ENCODE results near the gene SDF2.
A peak's percentile ranks its signal among the peaks of the same experiment; 100 is the strongest.
"Not testable (repeated sequence)": the region's sequence is repeated elsewhere in the genome, so short reads cannot be mapped to it uniquely, and the experiment has no call there.

The SDF2 gene

GRCh38 chr17:28685366-28685765, 23.7 kb upstream of the SDF2 start:
- DNase-seq (ENCODE audit: low read depth in 4 of 4, low spot score in 1 of 4), result no peak

- DNase-seq (ENCODE audit: low read depth in 4 of 4, low spot score in 1 of 4), result no peak
These were observed 23.3 kb upstream of the SDF2 start for GRCh38 chr17:28684963-28685362.

GRCh38 chr17:28682655-28683054, 20.9 kb upstream of the SDF2 start:
- DNase-seq (ENCODE audit: low read depth in 4 of 4, low spot score in 1 of 4), result no peak

GRCh38 chr17:28675980-28676379, 14.3 kb upstream of the SDF2 start:
- no peak for DNase-seq (ENCODE audit: low read depth in 4 of 4, low spot score in 1 of 4)

GRCh38 chr17:28675490-28675889, 13.8 kb upstream of the SDF2 start:
- no peak for DNase-seq (ENCODE audit: low read depth in 4 of 4, low spot score in 1 of 4)

- no peak for DNase-seq (ENCODE audit: low read depth in 4 of 4, low spot score in 1 of 4)
These were observed 8.2 kb upstream of the SDF2 start for GRCh38 chr17:28669918-28670317.

GRCh38 chr17:28667870-28668269, 6.2 kb upstream of the SDF2 start:
- no peak for DNase-seq (ENCODE audit: low read depth in 4 of 4, low spot score in 1 of 4)

GRCh38 chr17:28665994-28666393, 4.3 kb upstream of the SDF2 start:
- DNase-seq (ENCODE audit: low read depth in 4 of 4, low spot score in 1 of 4), result no peak

GRCh38 chr17:28663723-28664122, 2.0 kb upstream of the SDF2 start:
- DNase-seq (ENCODE audit: low read depth in 4 of 4, low spot score in 1 of 4), result no peak

GRCh38 chr17:28662527-28662829, 772 bp upstream of the SDF2 start:
- no peak for DNase-seq (ENCODE audit: low read depth in 4 of 4, low spot score in 1 of 4)

GRCh38 chr17:28659497-28659881, 2.2 kb downstream of the SDF2 start:
- not testable (repeated sequence) for DNase-seq (ENCODE audit: low read depth in 4 of 4, low spot score in 1 of 4)

GRCh38 chr17:28658766-28659496, 2.8 kb downstream of the SDF2 start:
- DNase-seq (ENCODE audit: low read depth in 4 of 4, low spot score in 1 of 4), result not testable (repeated sequence)

- not testable (repeated sequence) for DNase-seq (ENCODE audit: low read depth in 4 of 4, low spot score in 1 of 4)
These were observed 3.4 kb downstream of the SDF2 start for GRCh38 chr17:28658342-28658741.

GRCh38 chr17:28657756-28658155, 4.0 kb downstream of the SDF2 start:
- no peak for DNase-seq (ENCODE audit: low read depth in 4 of 4, low spot score in 1 of 4)

- DNase-seq (ENCODE audit: low read depth in 4 of 4, low spot score in 1 of 4), result no peak
These were observed 6.5 kb downstream of the SDF2 start for GRCh38 chr17:28655160-28655559.

GRCh38 chr17:28648698-28649097, 13.0 kb downstream of the SDF2 start:
- DNase-seq (ENCODE audit: low read depth in 4 of 4, low spot score in 1 of 4), result no peak

GRCh38 chr17:28646039-28646754, 15.5 kb downstream of the SDF2 start:
- DNase-seq (ENCODE audit: low read depth in 4 of 4, low spot score in 1 of 4), result no peak

- no peak for DNase-seq (ENCODE audit: low read depth in 4 of 4, low spot score in 1 of 4)
These were observed 16.1 kb downstream of the SDF2 start for GRCh38 chr17:28645576-28645939.

GRCh38 chr17:28644787-28645575, 16.7 kb downstream of the SDF2 start, which contains the start of gene BLTP2:
Gene BLTP2, minus strand, starts transcription at chr17:28645158. Its CDS starts 102 bp downstream, at chr17:28645056.
- peak; percentile 87 to 95 (median 92) for DNase-seq (ENCODE audit: low read depth in 4 of 4, low spot score in 1 of 4)

GRCh38 chr17:28643983-28644786, 17.5 kb downstream of the SDF2 start:
- no peak for DNase-seq (ENCODE audit: low read depth in 4 of 4, low spot score in 1 of 4)

GRCh38 chr17:28641579-28641978, 20.1 kb downstream of the SDF2 start:
- no peak for DNase-seq (ENCODE audit: low read depth in 4 of 4, low spot score in 1 of 4)

All from stimulated activated CD4-positive, alpha-beta T cell treated with anti-CD3 and anti-CD28 coated beads, Interleukin-1b, Interleukin-23, amount 100 ng/mL, for 24 hours (primary cell).